NT2/D1 (cell line): ENCODE data around the gene FLNC.

Source experiments
- DNase-seq: peaks from one replicate; pipeline ENCODE4 v3.0.0-alpha.2; 2011; ENCODE audit warnings: low read depth, low spot score
- H3K27me3 ChIP-seq: 2 replicates; pipeline ENCODE4 v1.6.0; 2011; ENCODE audit warnings: mild to moderate bottlenecking; ENCODE audit not compliant: insufficient read length, insufficient read depth
- H3K36me3 ChIP-seq: 2 replicates; pipeline ENCODE4 v1.6.1; 2011; ENCODE audit warnings: mild to moderate bottlenecking, low read length, mixed read lengths; ENCODE audit not compliant: insufficient read depth, insufficient read length
- H3K4me1 ChIP-seq: 2 replicates; pipeline ENCODE4 v1.5.1; 2011; ENCODE audit not compliant: insufficient read depth, insufficient read length
- H3K4me3 ChIP-seq: 2 replicates; pipeline ENCODE4 v1.5.1; 2011; ENCODE audit warnings: low read depth; ENCODE audit not compliant: insufficient read length
- H3K9ac ChIP-seq: 2 replicates; pipeline ENCODE4 v1.6.0; 2011; ENCODE audit warnings: low read depth; ENCODE audit not compliant: insufficient read length
- H3K9me3 ChIP-seq: 2 replicates; pipeline ENCODE4 v1.5.1; 2011; ENCODE audit warnings: mild to moderate bottlenecking, low read length; ENCODE audit not compliant: insufficient read depth
- SUZ12 ChIP-seq: IDR thresholded peaks from 2 replicates; pipeline ENCODE4 v1.6.1; 2011; ENCODE audit not compliant: insufficient read length, insufficient read depth; ENCODE audit errors: extremely low read depth
- YY1 ChIP-seq: IDR thresholded peaks from 2 replicates; pipeline ENCODE4 v1.6.1; 2011; ENCODE audit not compliant: insufficient read length, insufficient read depth
- ZNF274 ChIP-seq: IDR thresholded peaks from 2 replicates; pipeline ENCODE4 v1.6.1; 2011; ENCODE audit warnings: mild to moderate bottlenecking, low read depth, low read length

FLNC gene

DNA sequence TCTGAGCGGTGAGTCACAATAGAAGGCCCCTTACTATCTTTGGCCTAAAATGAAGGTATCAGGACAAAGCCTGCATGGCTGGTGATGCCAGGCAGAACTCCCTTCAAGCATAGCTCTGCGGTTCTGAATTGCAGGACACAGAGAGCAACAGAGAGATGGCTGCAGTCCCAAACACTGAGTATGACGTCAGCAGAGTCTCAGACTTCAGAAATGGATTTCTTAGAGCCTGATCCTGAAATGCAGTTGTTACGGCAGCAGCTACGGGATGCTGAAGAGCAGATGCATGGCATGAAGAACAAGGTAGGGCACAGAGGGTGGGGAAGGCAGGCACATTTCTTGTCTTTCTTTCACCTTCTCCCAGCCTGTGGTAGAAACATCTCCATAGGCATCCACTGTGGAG lies 25.0 kb upstream of the FLNC start:
- H3K27me3 ChIP-seq: no peaks in the 10 kb centered on the region
- no peak overlapping the region for H3K9ac ChIP-seq
- DNase-seq: no peak
- TF ChIP-seq YY1 (no peak), SUZ12 (no peak), ZNF274 (no peak)
- H3K4me3 ChIP-seq: no peak overlapping the region
- H3K36me3 ChIP-seq: peaks cover 47% of the 10 kb centered on the region
- H3K4me1 ChIP-seq: no peaks in the 10 kb centered on the region
- H3K9me3 ChIP-seq: no peaks in the 10 kb centered on the region

DNA sequence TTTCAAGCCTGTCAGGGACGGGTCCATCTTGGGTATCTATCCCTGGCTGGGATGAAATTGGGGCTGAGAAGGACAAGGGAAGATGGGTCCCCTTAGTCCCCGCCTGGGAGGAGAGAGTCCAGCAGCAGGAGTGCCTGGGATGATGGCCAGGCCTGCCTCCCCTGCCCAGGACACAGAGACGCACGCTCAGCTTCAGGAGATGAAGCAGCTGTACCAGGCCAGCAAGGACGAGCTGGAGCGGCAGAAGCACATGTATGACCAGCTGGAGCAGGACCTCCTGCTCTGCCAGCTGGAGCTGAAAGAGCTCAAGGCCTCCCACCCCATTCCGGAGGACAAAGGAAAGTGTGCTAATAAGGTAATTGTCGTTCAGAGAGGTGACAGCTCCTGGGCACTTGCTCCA lies 23.0 kb upstream of the FLNC start:
- no peak overlapping the region for H3K9ac ChIP-seq
- no peak overlapping the region for H3K4me3 ChIP-seq
- H3K36me3 ChIP-seq: peaks cover 41% of the 10 kb centered on the region
- TF ChIP-seq SUZ12 (no peak), ZNF274 (no peak), YY1 (no peak)
- no peaks in the 10 kb centered on the region for H3K27me3 ChIP-seq
- H3K9me3 ChIP-seq: no peaks in the 10 kb centered on the region
- DNase-seq: no peak
- no peaks in the 10 kb centered on the region for H3K4me1 ChIP-seq

DNA sequence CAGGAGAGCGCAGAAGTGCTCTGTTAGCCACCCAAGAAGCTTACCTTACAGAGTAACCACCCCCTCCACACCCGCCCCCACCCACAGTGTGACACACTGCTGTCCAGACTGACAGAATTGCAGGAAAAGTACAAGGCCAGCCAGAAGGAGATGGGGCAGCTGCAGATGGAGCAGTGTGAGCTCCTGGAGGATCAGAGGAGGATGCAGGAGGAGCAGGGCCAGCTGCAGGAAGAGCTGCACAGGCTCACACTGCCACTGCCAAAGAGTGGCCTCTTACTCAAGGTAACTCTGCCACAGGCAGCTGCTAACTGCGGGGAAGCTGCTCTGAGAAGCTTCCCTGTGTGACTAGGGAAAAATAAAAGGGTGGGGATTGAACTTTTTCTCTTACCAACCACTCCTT lies 20.8 kb upstream of the FLNC start:
- Histone ChIP-seq H3K36me3 (peaks cover 40% of the 10 kb centered on the region), H3K9me3 (no peaks in the 10 kb centered on the region), H3K27me3 (no peaks in the 10 kb centered on the region), H3K4me3 (no peak overlapping the region), H3K9ac (no peak overlapping the region), H3K4me1 (no peaks in the 10 kb centered on the region)
- TF ChIP-seq ZNF274 (no peak), YY1 (no peak), SUZ12 (no peak)
- DNase-seq: no peak

DNA sequence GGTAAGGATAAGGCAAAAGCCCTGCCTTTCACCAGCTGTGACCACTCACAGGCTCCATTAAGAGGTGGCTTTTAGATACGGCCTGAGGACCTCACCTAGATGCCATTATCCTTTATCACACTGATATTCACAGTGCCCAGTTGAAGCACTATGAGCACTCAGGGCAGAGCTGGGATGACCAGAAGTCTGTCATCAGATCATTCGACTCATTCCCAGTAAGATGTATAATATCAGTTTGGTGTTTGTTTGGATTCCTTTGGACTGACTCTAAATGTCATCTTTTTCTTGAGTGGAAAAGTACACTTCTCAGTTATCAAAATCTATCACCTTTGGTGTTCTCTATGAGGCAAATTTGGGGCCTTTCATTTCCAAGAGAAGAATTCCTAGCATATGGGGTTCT lies 19.7 kb upstream of the FLNC start:
- no peaks in the 10 kb centered on the region for H3K27me3 ChIP-seq
- no peaks in the 10 kb centered on the region for H3K9me3 ChIP-seq
- peaks cover 36% of the 10 kb centered on the region for H3K36me3 ChIP-seq
- no peak overlapping the region for H3K9ac ChIP-seq
- H3K4me1 ChIP-seq: peaks cover 2% of the 10 kb centered on the region
- no peak for DNase-seq
- H3K4me3 ChIP-seq: no peak overlapping the region
- TF ChIP-seq ZNF274 (no peak), SUZ12 (no peak), YY1 (no peak)

DNA sequence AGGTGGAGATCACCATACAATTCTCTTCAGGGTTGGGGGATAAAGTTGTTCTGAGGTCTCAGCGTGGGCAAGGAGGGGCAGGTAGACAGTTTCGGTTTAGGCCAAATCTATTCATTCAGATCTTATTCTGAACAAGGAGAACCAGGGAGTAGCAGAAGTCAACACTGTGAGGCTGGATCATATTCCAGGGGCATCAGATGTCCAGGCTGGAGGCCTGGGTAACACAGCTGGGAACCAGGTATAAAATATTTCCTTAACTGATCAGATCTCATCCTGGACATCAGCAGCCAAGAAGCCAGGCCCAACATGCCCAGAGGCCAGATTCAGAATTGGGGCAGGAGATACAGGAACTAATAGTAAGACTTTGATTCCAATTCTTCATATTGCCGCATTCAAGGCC lies 19.2 kb upstream of the FLNC start:
- peaks cover 31% of the 10 kb centered on the region for H3K36me3 ChIP-seq

DNA sequence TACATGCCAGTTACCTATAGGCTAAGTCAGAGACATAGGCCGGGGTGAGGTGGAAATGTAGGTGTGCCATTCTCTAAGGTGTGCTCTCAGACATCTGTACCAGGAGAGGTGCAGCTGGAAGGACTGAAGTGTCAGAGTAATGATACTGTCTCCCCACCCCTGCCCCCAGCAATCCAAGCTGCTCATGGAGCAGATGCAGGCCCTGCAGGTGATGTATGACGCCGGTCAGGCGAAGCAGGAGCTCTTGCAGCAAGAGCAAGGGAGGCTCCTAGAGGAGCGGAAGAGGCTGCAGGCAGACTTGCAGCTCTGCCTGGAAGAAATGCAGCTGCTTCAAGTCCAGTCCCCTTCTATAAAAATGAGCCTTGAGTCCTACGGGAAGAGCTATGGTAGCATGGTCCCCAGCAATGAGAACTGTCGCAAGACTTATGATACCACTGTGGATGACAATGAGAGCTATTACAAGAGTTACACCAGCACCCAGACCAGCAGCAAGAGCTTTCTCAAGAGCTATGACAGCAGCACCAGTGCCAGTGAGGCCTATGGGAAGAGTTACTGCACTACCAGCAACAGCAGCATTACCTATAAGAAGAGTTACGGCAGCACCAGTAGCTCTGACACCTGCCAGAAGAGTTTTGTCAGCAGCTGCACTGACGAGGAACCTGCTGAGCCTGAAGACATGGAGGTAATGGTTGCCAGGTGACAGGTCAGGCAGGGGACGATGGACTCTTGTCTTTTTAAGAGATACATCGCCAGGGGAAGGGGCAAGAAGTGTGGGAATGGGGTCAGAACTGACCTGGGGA lies 18.4 kb upstream of the FLNC start:
- TF ChIP-seq ZNF274 (no peak), SUZ12 (no peak), YY1 (no peak)
- DNase-seq: no peak
- no peaks in the 10 kb centered on the region for H3K27me3 ChIP-seq
- H3K9me3 ChIP-seq: no peaks in the 10 kb centered on the region
- H3K4me1 ChIP-seq: peaks cover 2% of the 10 kb centered on the region
- no peak overlapping the region for H3K4me3 ChIP-seq
- H3K9ac ChIP-seq: no peak overlapping the region
- H3K36me3 ChIP-seq: peaks cover 23% of the 10 kb centered on the region

More for the DNA sequence above, 19.2 kb upstream of the FLNC start:
- no peaks in the 10 kb centered on the region for H3K9me3 ChIP-seq
- peaks cover 2% of the 10 kb centered on the region for H3K4me1 ChIP-seq
- TF ChIP-seq ZNF274 (no peak), YY1 (no peak), SUZ12 (no peak)
- H3K4me3 ChIP-seq: no peak overlapping the region
- no peak overlapping the region for H3K9ac ChIP-seq
- no peak for DNase-seq
- H3K27me3 ChIP-seq: no peaks in the 10 kb centered on the region

DNA sequence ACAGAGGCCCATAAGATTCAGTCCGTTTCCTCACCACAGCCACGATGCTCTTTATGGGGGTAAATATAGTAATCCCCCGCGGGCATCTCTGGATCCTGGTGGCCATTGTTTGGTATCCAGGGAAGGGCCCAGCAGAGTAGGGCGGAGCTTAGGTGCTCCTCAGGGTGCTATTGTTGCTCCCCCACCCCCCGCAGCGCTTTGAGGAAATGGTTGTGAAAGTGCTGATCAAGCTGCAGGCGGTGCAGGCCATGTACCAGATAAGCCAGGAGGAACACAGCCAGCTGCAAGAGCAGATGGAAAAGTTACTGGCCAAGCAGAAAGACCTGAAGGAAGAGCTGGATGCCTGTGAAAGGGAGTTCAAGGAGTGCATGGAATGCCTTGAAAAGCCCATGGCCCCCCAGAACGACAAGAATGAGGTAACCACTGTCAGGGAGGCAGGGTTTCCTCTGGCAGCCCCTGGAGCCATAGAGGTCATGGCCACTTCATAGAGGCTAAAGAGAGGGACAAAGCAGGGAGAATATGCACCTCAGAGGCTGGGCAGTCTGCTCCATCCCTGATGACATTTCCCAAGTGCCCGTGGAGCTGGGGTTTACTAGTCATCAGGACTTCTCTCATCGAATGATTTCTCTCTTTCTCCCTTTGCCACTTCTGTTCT lies 17.6 kb upstream of the FLNC start:
- no peak for DNase-seq
- no peak for TF ChIP-seq YY1
- no peak for TF ChIP-seq SUZ12
- TF ChIP-seq ZNF274: no peak
- peaks cover 2% of the 10 kb centered on the region for H3K4me1 ChIP-seq
- peaks cover 16% of the 10 kb centered on the region for H3K36me3 ChIP-seq
- no peaks in the 10 kb centered on the region for H3K9me3 ChIP-seq
- no peaks in the 10 kb centered on the region for H3K27me3 ChIP-seq
- H3K9ac ChIP-seq: no peak overlapping the region
- no peak overlapping the region for H3K4me3 ChIP-seq
